Astrocyte (in vitro differentiated cells and primary cell): ENCODE results near the gene CERS1. TPM values are rescaled to one million over a fixed set of nuclear protein-coding genes. Genes with fewer than 3 reads are reported as not detected.

Experiments used
- DNase-seq: peaks from one replicate; pipeline ENCODE4 v3.0.0-alpha.2; 2010; ENCODE audit warnings: low read depth
- FAIRE-seq: peaks from 2 replicates; lab custom pipeline; 2011; peaks lifted over from hg19 to GRCh38; lab: Jason Lieb, UNC
- H2AFZ ChIP-seq: 2 replicates; pipeline ENCODE4 v1.6.0; 2012; ENCODE audit warnings: low read depth, low read length, inconsistent platforms
- H3K27ac ChIP-seq: 2 replicates; pipeline ENCODE4 v1.5.1; 2011; ENCODE audit warnings: low read depth, low read length, inconsistent platforms
- H3K27me3 ChIP-seq: 2 replicates; pipeline ENCODE4 v1.6.0; 2011; ENCODE audit warnings: low read length, inconsistent platforms; ENCODE audit not compliant: insufficient read depth
- H3K36me3 ChIP-seq: 2 replicates; pipeline ENCODE4 v1.5.1; 2011; ENCODE audit warnings: low read length, inconsistent platforms; ENCODE audit not compliant: insufficient read depth
- H3K4me1 ChIP-seq: 2 replicates; pipeline ENCODE4 v1.5.1; 2011; ENCODE audit warnings: low read length, inconsistent platforms; ENCODE audit not compliant: insufficient read depth
- H3K4me2 ChIP-seq: 2 replicates; pipeline ENCODE4 v1.6.0; 2012; ENCODE audit warnings: low read length, inconsistent platforms
- H3K4me3 ChIP-seq: 2 replicates; pipeline ENCODE4 v1.5.1; 2011; ENCODE audit warnings: low read depth, mild to moderate bottlenecking, low read length, inconsistent platforms; ENCODE audit not compliant: insufficient read depth
- H3K79me2 ChIP-seq: 2 replicates; pipeline ENCODE4 v1.6.0; 2012; ENCODE audit warnings: mild to moderate bottlenecking, low read length, inconsistent platforms; ENCODE audit not compliant: insufficient read depth
- H3K9ac ChIP-seq: 2 replicates; pipeline ENCODE4 v1.6.0; 2012; ENCODE audit warnings: mild to moderate bottlenecking, low read length, inconsistent platforms
- H3K9me3 ChIP-seq: 2 replicates; pipeline ENCODE4 v1.5.1; 2012; ENCODE audit warnings: low read depth, mild to moderate bottlenecking, low read length, inconsistent platforms; ENCODE audit not compliant: insufficient read depth
- H4K20me1 ChIP-seq: 2 replicates; pipeline ENCODE4 v1.6.0; 2012; ENCODE audit warnings: low read length, inconsistent platforms; ENCODE audit not compliant: insufficient read depth
- H3K27ac Mint-ChIP-seq: one replicate; pipeline ENCODE4 v1.8.0; 2021; ENCODE audit warnings: mild to moderate bottlenecking, mixed read lengths; ENCODE audit not compliant: unreplicated experiment
- H3K27me3 Mint-ChIP-seq: one replicate; pipeline ENCODE4 v1.8.0; 2021; ENCODE audit warnings: low read depth, mixed read lengths; ENCODE audit not compliant: unreplicated experiment
- H3K36me3 Mint-ChIP-seq: one replicate; pipeline ENCODE4 v1.8.0; 2021; ENCODE audit warnings: low read depth, mixed read lengths; ENCODE audit not compliant: unreplicated experiment
- H3K4me1 Mint-ChIP-seq: one replicate; pipeline ENCODE4 v1.8.0; 2021; ENCODE audit warnings: low read depth, mixed read lengths; ENCODE audit not compliant: unreplicated experiment
- H3K4me3 Mint-ChIP-seq: one replicate; pipeline ENCODE4 v1.8.0; 2021; ENCODE audit warnings: mild to moderate bottlenecking, moderate library complexity, mixed read lengths; ENCODE audit not compliant: unreplicated experiment
- H3K9me3 Mint-ChIP-seq: one replicate; pipeline ENCODE4 v1.8.0; 2021; ENCODE audit warnings: mild to moderate bottlenecking, mixed read lengths; ENCODE audit not compliant: unreplicated experiment
- CTCF ChIP-seq: IDR thresholded peaks from 2 replicates; pipeline ENCODE4 v1.5.1; 2011; ENCODE audit warnings: low read depth, mild to moderate bottlenecking, inconsistent platforms, low read length, moderate library complexity; ENCODE audit not compliant: insufficient read depth
- EZH2 ChIP-seq: IDR thresholded peaks from 2 replicates; pipeline ENCODE4 v1.6.1; 2012; ENCODE audit warnings: mild to moderate bottlenecking, low read length, inconsistent platforms; ENCODE audit not compliant: insufficient read depth
- total RNA-seq: library from RNA; stranded (reverse); gene quantifications from 2 replicates; pipeline ENCODE4 v1.2.1, GENCODE V29; 2021

CERS1 gene
- total RNA-seq, 1 donor from 2014 or later: 6.8 TPM

GRCh38 chr19:18915639-18916038, 19.7 kb upstream of the CERS1 start:
- no peak overlapping the region for H3K27ac Mint-ChIP-seq
- no peaks in the 10 kb centered on the region for H3K27me3 ChIP-seq
- FAIRE-seq (no peak), DNase-seq (no peak)
- H3K9ac ChIP-seq: no peak overlapping the region
- no peak overlapping the region for H3K27ac ChIP-seq
- H4K20me1 ChIP-seq: peaks cover 68% of the 10 kb centered on the region
- peaks cover 83% of the 10 kb centered on the region for H3K79me2 ChIP-seq
- H3K4me3 Mint-ChIP-seq: no peak overlapping the region
- H3K9me3 Mint-ChIP-seq: no peaks in the 10 kb centered on the region
- H3K36me3 Mint-ChIP-seq: peaks cover 10% of the 10 kb centered on the region
- peaks cover 8% of the 10 kb centered on the region for H3K4me1 Mint-ChIP-seq
- peaks cover 15% of the 10 kb centered on the region for H3K4me1 ChIP-seq
- H3K4me2 ChIP-seq: no peak overlapping the region
- TF ChIP-seq EZH2: no peak
- TF ChIP-seq CTCF: peak; percentile 17
- H3K36me3 ChIP-seq: peaks cover 7% of the 10 kb centered on the region
- H3K4me3 ChIP-seq: no peak overlapping the region
- H2AFZ ChIP-seq: no peak overlapping the region
- no peaks in the 10 kb centered on the region for H3K9me3 ChIP-seq
- H3K27me3 Mint-ChIP-seq: no peaks in the 10 kb centered on the region

- no peak for FAIRE-seq
Measured at GRCh38 chr19:18913466-18913865, 17.5 kb upstream of the CERS1 start.

More at GRCh38 chr19:18913466-18913865, 17.5 kb upstream of the CERS1 start:
- no peak overlapping the region for H3K4me3 Mint-ChIP-seq
- H3K36me3 Mint-ChIP-seq: peaks cover 8% of the 10 kb centered on the region
- no peak overlapping the region for H3K4me2 ChIP-seq
- H3K27me3 Mint-ChIP-seq: no peaks in the 10 kb centered on the region
- TF ChIP-seq CTCF (no peak), EZH2 (no peak)
- H3K27ac ChIP-seq: no peak overlapping the region
- H3K4me3 ChIP-seq: no peak overlapping the region
- H3K4me1 ChIP-seq: peaks cover 10% of the 10 kb centered on the region
- H3K4me1 Mint-ChIP-seq: peaks cover 3% of the 10 kb centered on the region
- H3K36me3 ChIP-seq: peaks cover 8% of the 10 kb centered on the region
- H2AFZ ChIP-seq: no peak overlapping the region
- no peaks in the 10 kb centered on the region for H3K9me3 Mint-ChIP-seq
- H3K9me3 ChIP-seq: no peaks in the 10 kb centered on the region
- H3K9ac ChIP-seq: no peak overlapping the region
- H3K27ac Mint-ChIP-seq: no peak overlapping the region
- H3K79me2 ChIP-seq: peaks cover 65% of the 10 kb centered on the region
- H3K27me3 ChIP-seq: no peaks in the 10 kb centered on the region
- H4K20me1 ChIP-seq: peaks cover 76% of the 10 kb centered on the region
- no peak for DNase-seq
